Smooth muscle cell (in vitro differentiated cells): ENCODE results near the gene THUMPD3. TPM values are rescaled to one million over a fixed set of nuclear protein-coding genes. Genes with fewer than 3 reads are reported as not detected.

Source experiments
- DNase-seq: peaks from one replicate; lab custom pipeline; 2025; ENCODE audit not compliant: unreplicated experiment; lab: John Stamatoyannopoulos, UW
- H2AFZ ChIP-seq: fragments of 200-600 bp; sonication (generic); 2 replicates; pipeline ENCODE4 v1.6.0; 2016; ENCODE audit warnings: antibody characterized with exemption, low read depth, mild to moderate bottlenecking
- H3F3A ChIP-seq: fragments of 200-600 bp; sonication (generic); 2 replicates; pipeline ENCODE4 v1.6.0; 2017; ENCODE audit warnings: antibody characterized with exemption, low read depth
- H3K27ac ChIP-seq: fragments of 200-600 bp; sonication (generic); 2 replicates; pipeline ENCODE4 v1.5.1; 2016; ENCODE audit warnings: low read depth, mild to moderate bottlenecking
- H3K27me3 ChIP-seq: fragments of 200-600 bp; sonication (generic); 2 replicates; pipeline ENCODE4 v1.6.1; 2016; ENCODE audit warnings: low read depth, mild to moderate bottlenecking
- H3K36me3 ChIP-seq: fragments of 200-600 bp; sonication (generic); 2 replicates; pipeline ENCODE4 v1.5.1; 2016; ENCODE audit warnings: low read depth
- H3K4me1 ChIP-seq: fragments of 200-600 bp; sonication (generic); 2 replicates; pipeline ENCODE4 v1.5.1; 2016; ENCODE audit warnings: low read depth
- H3K4me2 ChIP-seq: fragments of 200-600 bp; sonication (generic); 2 replicates; pipeline ENCODE4 v1.6.0; 2016; ENCODE audit warnings: mild to moderate bottlenecking
- H3K4me3 ChIP-seq: fragments of 200-600 bp; sonication (generic); 2 replicates; pipeline ENCODE4 v1.5.1; 2016; ENCODE audit warnings: mild to moderate bottlenecking
- H3K79me2 ChIP-seq: fragments of 200-600 bp; sonication (generic); 2 replicates; pipeline ENCODE4 v1.6.0; 2016; ENCODE audit warnings: low read depth, mild to moderate bottlenecking
- H3K9ac ChIP-seq: fragments of 200-600 bp; sonication (generic); 2 replicates; pipeline ENCODE4 v1.6.0; 2016; ENCODE audit warnings: low read depth
- H3K9me3 ChIP-seq: fragments of 200-600 bp; sonication (generic); replicated peaks from 2 replicates; pipeline ENCODE4 v1.5.1; 2016; ENCODE audit warnings: low read depth
- H4K20me1 ChIP-seq: fragments of 200-600 bp; sonication (generic); 2 replicates; pipeline ENCODE4 v1.6.0; 2016; ENCODE audit warnings: low read depth
- CTCF ChIP-seq: fragments of 200-600 bp; sonication (generic); IDR thresholded peaks from 2 replicates; pipeline ENCODE4 v1.5.1; 2017; ENCODE audit warnings: borderline replicate concordance, mild to moderate bottlenecking, antibody characterized with exemption; ENCODE audit not compliant: insufficient read depth, poor library complexity, severe bottlenecking
- WGBS: methylation state at CpG from one replicate; pipeline ENCODE4 v1.1.7; 2016; ENCODE audit warnings: low lambda C conversion rate; 5-methylcytosine and 5-hydroxymethylcytosine counted together
- polyA plus RNA-seq: library from polyadenylated mRNA; unstranded; fragments of >200 nt; fragmentation: Nextera tagmentation; extraction: Ambion mirVana; gene quantifications from 2 replicates; pipeline ENCODE4 v1.2.1, GENCODE V29; 2016
- total RNA-seq: library from RNA; depleted of rRNA; stranded (reverse); fragments of >200 nt; gene quantifications from 2 replicates; pipeline ENCODE4 v1.2.3, GENCODE V29; 2014

THUMPD3 gene
- total and polyA plus RNA-seq, 2 experiments from 2014 or later: 11.6 to 19.5 TPM

DNA sequence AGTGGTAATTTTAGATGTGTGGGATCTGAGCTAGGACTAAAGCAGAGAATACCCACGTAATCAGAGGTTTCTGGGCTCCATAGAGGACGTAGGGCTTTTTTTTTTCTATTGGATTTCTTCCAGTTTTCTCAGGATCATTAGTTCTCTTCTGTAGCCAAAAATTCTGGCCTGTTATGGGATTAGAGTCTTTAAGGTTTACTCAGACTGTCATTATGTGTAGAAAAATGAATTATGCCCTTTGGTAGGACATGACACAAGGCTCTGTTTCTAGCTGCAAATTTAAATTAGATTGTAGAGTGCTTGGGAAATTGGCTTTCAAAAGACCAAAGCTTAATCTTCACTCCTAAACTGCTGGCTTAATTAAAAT lies 36.5 kb downstream of the THUMPD3 start:
- Histone ChIP-seq H3K4me2 (peak overlapping the region; percentile 92), H3K4me3 (peak overlapping the region; percentile 94), H3F3A (peaks cover 25% of the 10 kb centered on the region), H2AFZ (no peak overlapping the region), H3K4me1 (peaks cover 62% of the 10 kb centered on the region), H3K9me3 (no peaks in the 10 kb centered on the region), H3K27ac (peak overlapping the region; percentile 100), H3K36me3 (no peaks in the 10 kb centered on the region), H3K9ac (peak overlapping the region; percentile 100), H4K20me1 (peaks cover 79% of the 10 kb centered on the region), H3K79me2 (peaks cover 84% of the 10 kb centered on the region), H3K27me3 (no peaks in the 10 kb centered on the region)
- DNase-seq: no peak
- no peak for TF ChIP-seq CTCF
- WGBS: 0% methylated on average over 2 of the region's 2 CpGs

DNA sequence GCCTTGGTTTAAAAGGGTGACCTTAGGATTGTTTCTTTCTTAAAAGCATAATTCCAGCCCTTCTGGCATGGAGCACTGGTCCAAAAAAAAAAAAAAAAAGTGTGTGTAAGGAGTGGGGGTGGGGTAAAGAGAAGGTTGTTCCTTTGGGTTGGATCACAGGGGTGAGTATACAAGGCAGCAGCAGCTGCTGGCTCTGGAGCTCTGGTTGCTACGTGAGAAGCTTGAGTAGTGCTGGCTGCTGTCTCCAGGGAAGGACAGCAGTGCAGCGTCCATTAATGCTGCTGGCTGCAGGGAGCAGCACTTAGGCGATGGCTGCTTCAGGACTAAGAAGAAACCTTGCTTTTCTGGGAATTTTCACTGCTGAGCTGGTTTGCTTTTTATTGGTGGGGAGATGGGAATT lies 36.9 kb downstream of the THUMPD3 start:
- H2AFZ ChIP-seq: no peak overlapping the region
- TF ChIP-seq CTCF: no peak
- peaks cover 84% of the 10 kb centered on the region for H3K79me2 ChIP-seq
- no peaks in the 10 kb centered on the region for H3K36me3 ChIP-seq
- 0% methylated on average over 3 of the region's 3 CpGs for WGBS
- peaks cover 62% of the 10 kb centered on the region for H3K4me1 ChIP-seq
- H3K4me3 ChIP-seq: peak overlapping the region; percentile 94
- peak overlapping the region; percentile 92 for H3K4me2 ChIP-seq
- no peaks in the 10 kb centered on the region for H3K9me3 ChIP-seq
- H3K27ac ChIP-seq: peak overlapping the region; percentile 100
- DNase-seq: no peak
- H3K9ac ChIP-seq: peak overlapping the region; percentile 100
- peaks cover 25% of the 10 kb centered on the region for H3F3A ChIP-seq
- H3K27me3 ChIP-seq: no peaks in the 10 kb centered on the region
- H4K20me1 ChIP-seq: peaks cover 79% of the 10 kb centered on the region

GRCh38 chr3:9400616-9401015 lies 37.8 kb downstream of the THUMPD3 start:
- Histone ChIP-seq H3K36me3 (no peaks in the 10 kb centered on the region), H2AFZ (no peak overlapping the region), H3K9ac (peak overlapping the region; percentile 100), H3F3A (peaks cover 20% of the 10 kb centered on the region), H3K27me3 (no peaks in the 10 kb centered on the region), H3K9me3 (no peaks in the 10 kb centered on the region), H3K4me2 (peak overlapping the region; percentile 92), H3K4me3 (peak overlapping the region; percentile 94), H4K20me1 (peaks cover 79% of the 10 kb centered on the region), H3K4me1 (peaks cover 62% of the 10 kb centered on the region), H3K27ac (peak overlapping the region; percentile 100), H3K79me2 (peaks cover 84% of the 10 kb centered on the region)
- WGBS: 25% methylated on average over 3 of the region's 3 CpGs
- DNase-seq: no peak
- no peak for TF ChIP-seq CTCF

- Histone ChIP-seq H3K4me3 (peak overlapping the region; percentile 94), H4K20me1 (peaks cover 88% of the 10 kb centered on the region), H3K4me2 (peak overlapping the region; percentile 92), H2AFZ (no peak overlapping the region), H3K27ac (peak overlapping the region; percentile 100), H3K9me3 (no peaks in the 10 kb centered on the region), H3K9ac (peak overlapping the region; percentile 100), H3F3A (peaks cover 18% of the 10 kb centered on the region), H3K36me3 (no peaks in the 10 kb centered on the region), H3K79me2 (peaks cover 94% of the 10 kb centered on the region), H3K4me1 (peaks cover 61% of the 10 kb centered on the region), H3K27me3 (no peaks in the 10 kb centered on the region)
- DNase-seq: no peak
- 36% methylated on average over 4 of the region's 4 CpGs for WGBS
- TF ChIP-seq CTCF: no peak
Observed at GRCh38 chr3:9401986-9402385, 39.1 kb downstream of the THUMPD3 start.
